Endothelial cell of umbilical vein (primary cell): ENCODE data around the gene TNPO3. TPM values are rescaled to one million over a fixed set of nuclear protein-coding genes. Genes with fewer than 3 reads are reported as not detected.

Source experiments
- BruUV-seq: library from RNA; stranded (reverse); fragments of 400-500 nt; replicated peaks from 2 replicates; lab custom pipeline; 2021; lab: Mats Ljungman, UMichigan
- CTCF ChIA-PET: fragments of 300-600, 350-600 bp; sonication (Branson Sonifier 250); formaldehyde crosslinking; loops from one replicate; lab custom pipeline; 2021; ENCODE audit warnings: antibody characterized with exemption, inconsistent platforms; lab: Charles Lee
- POLR2A ChIA-PET: fragments of 300-600, 350-600 bp; sonication (Branson Sonifier 250); formaldehyde crosslinking; loops from one replicate; lab custom pipeline; 2021; ENCODE audit warnings: antibody characterized with exemption, inconsistent platforms; lab: Charles Lee
- DNase-seq: peaks from one replicate; pipeline ENCODE4 v3.0.0-alpha.2; 2011; ENCODE audit warnings: low read depth, low spot score
- FAIRE-seq: peaks from 2 replicates; lab custom pipeline; 2011; peaks lifted over from hg19 to GRCh38; lab: Jason Lieb, UNC
- H2AFZ ChIP-seq: 2 replicates; pipeline ENCODE4 v1.6.0; 2012; ENCODE audit warnings: low read depth, low read length, control low read depth, inconsistent platforms
- H3K27ac ChIP-seq: 2 replicates; pipeline ENCODE4 v1.5.1; 2011; ENCODE audit warnings: low read depth, mild to moderate bottlenecking, control low read depth, low read length, moderate library complexity; ENCODE audit not compliant: insufficient read depth
- H3K27me3 ChIP-seq, 2 experiments: 2 replicates each; pipeline versions ENCODE4 v1.6.0 to v1.6.1; 2011; ENCODE audit warnings: low read length in 2 of 2, mixed read lengths in 1 of 2; ENCODE audit not compliant: control insufficient read depth in 2 of 2, insufficient read depth in 2 of 2
- H3K36me3 ChIP-seq, 2 experiments: 2 replicates in 1 of 2; 3 replicates in 1 of 2; pipeline ENCODE4 v1.5.1; 2011; ENCODE audit warnings: low read length in 2 of 2, mild to moderate bottlenecking in 1 of 2, moderate library complexity in 1 of 2; ENCODE audit not compliant: control insufficient read depth in 2 of 2, insufficient read depth in 2 of 2; ENCODE audit errors: extremely low read depth in 1 of 2
- H3K4me1 ChIP-seq: 3 replicates; pipeline ENCODE4 v1.5.1; 2011; ENCODE audit warnings: mild to moderate bottlenecking, low read length; ENCODE audit not compliant: control insufficient read depth, insufficient read depth; ENCODE audit errors: extremely low read depth
- H3K4me2 ChIP-seq: 2 replicates; pipeline ENCODE4 v1.6.1; 2011; ENCODE audit warnings: low read length, control low read depth, mixed read lengths; ENCODE audit not compliant: insufficient read depth
- H3K4me3 ChIP-seq, 3 experiments: fragments of 200-600 bp in 1 of 3; sonication (generic), shearing (Covaris generic) in 1 of 3; replicated peaks in 1 of 3; 2 replicates each; pipeline ENCODE4 v1.5.1; 2011 to 2016; ENCODE audit warnings: control low read depth in 3 of 3, low read length in 3 of 3, mild to moderate bottlenecking in 2 of 3, inconsistent platforms in 1 of 3, low read depth in 1 of 3, moderate library complexity in 1 of 3; ENCODE audit not compliant: insufficient read depth in 1 of 3
- H3K79me2 ChIP-seq: 2 replicates; pipeline ENCODE4 v1.6.0; 2012; ENCODE audit warnings: low read length, inconsistent platforms; ENCODE audit not compliant: control insufficient read depth, insufficient read depth
- H3K9ac ChIP-seq: replicated peaks from 2 replicates; pipeline ENCODE3; 2011; ENCODE audit warnings: low read length, control low read depth; ENCODE audit not compliant: insufficient read depth; ENCODE audit errors: extremely low read depth
- H3K9me1 ChIP-seq: replicated peaks from 3 replicates; pipeline ENCODE4 v1.6.0; 2011; ENCODE audit warnings: mild to moderate bottlenecking, low read length; ENCODE audit not compliant: control insufficient read depth, insufficient read depth; ENCODE audit errors: extremely low read depth
- H3K9me3 ChIP-seq: replicated peaks from 2 replicates; pipeline ENCODE4 v1.5.1; 2012; ENCODE audit warnings: low read length, inconsistent platforms; ENCODE audit not compliant: control insufficient read depth, insufficient read depth
- H4K20me1 ChIP-seq: replicated peaks from 2 replicates; pipeline ENCODE3; 2011; ENCODE audit warnings: mild to moderate bottlenecking, low read length; ENCODE audit not compliant: control insufficient read depth, insufficient read depth; ENCODE audit errors: extremely low read depth
- CTCF ChIP-seq, 2 donors: IDR thresholded peaks; 1 replicate in 1 of 2; 2 replicates in 1 of 2; pipeline ENCODE4 v1.5.1; 2011; ENCODE audit warnings: low read length in 2 of 2, mild to moderate bottlenecking in 2 of 2, moderate library complexity in 2 of 2, control low read depth in 1 of 2, inconsistent platforms in 1 of 2, low read depth in 1 of 2; ENCODE audit not compliant: insufficient read depth in 1 of 2; ENCODE audit errors: extremely low read depth in 1 of 2
- EZH2 ChIP-seq: IDR thresholded peaks from 2 replicates; pipeline ENCODE4 v1.6.1; 2012; ENCODE audit warnings: borderline replicate concordance, low read depth, mild to moderate bottlenecking, moderate library complexity, low read length, inconsistent platforms; ENCODE audit not compliant: severe bottlenecking
- FOS ChIP-seq: IDR thresholded peaks from 2 replicates; pipeline ENCODE4 v1.6.1; 2011; ENCODE audit warnings: mild to moderate bottlenecking, low read length, moderate library complexity, borderline replicate concordance; ENCODE audit not compliant: insufficient read depth
- GATA2 ChIP-seq: IDR thresholded peaks from 2 replicates; pipeline ENCODE4 v1.7.0; 2011; ENCODE audit warnings: low read depth, mild to moderate bottlenecking, moderate library complexity, mixed read lengths, low read length; ENCODE audit not compliant: insufficient read length, insufficient read depth
- JUN ChIP-seq: IDR thresholded peaks from 2 replicates; pipeline ENCODE4 v1.6.1; 2011; ENCODE audit warnings: borderline replicate concordance, low read depth; ENCODE audit not compliant: insufficient read length, insufficient read depth
- MAX ChIP-seq: IDR thresholded peaks from 2 replicates; pipeline ENCODE4 v1.6.1; 2011; ENCODE audit not compliant: insufficient read depth, insufficient read length
- MYC ChIP-seq: IDR thresholded peaks from one replicate; pipeline ENCODE4 v1.6.1; 2011; ENCODE audit warnings: mild to moderate bottlenecking, low read depth, low read length
- POLR2A ChIP-seq: IDR thresholded peaks from 2 replicates; pipeline ENCODE4 v1.6.1; 2012; ENCODE audit warnings: low read depth, mild to moderate bottlenecking, control low read depth, low read length
- POLR2AphosphoS5 ChIP-seq: IDR thresholded peaks from 2 replicates; pipeline ENCODE4 v1.6.1; 2012; ENCODE audit warnings: low read depth, mild to moderate bottlenecking, control low read depth, low read length, moderate library complexity; ENCODE audit not compliant: insufficient read depth
- dilution Hi-C: fragments of 300-500 bp; cut with MboI; formaldehyde crosslinking; loops from one replicate; pipeline ENCODE4 v1.15.0; 2019; ENCODE audit warnings: low sequenced_read_pairs; ENCODE audit not compliant: extremely low pct_ligation_motif_present
- intact Hi-C: fragments of 100-400 bp; cut with micrococcal nuclease; formaldehyde crosslinking; loops from one replicate; pipeline ENCODE4 v1.10.0; 2022
- polyA plus RNA-seq, 4 experiments: library from polyadenylated mRNA; depleted of rRNA in 3 of 4; stranded (reverse) in 3 of 4; unstranded in 1 of 4; fragments of >200 nt; gene quantifications; 2 replicates each; pipeline versions ENCODE4 v1.2.1 to v1.2.3, GENCODE V29; 2011 to 2012; ENCODE audit warnings: missing spikeins in 1 of 4
- total RNA-seq: library from RNA; stranded (reverse); gene quantifications from 2 replicates; pipeline ENCODE4 v1.2.3, GENCODE V29; 2021

TNPO3 gene
- total and polyA plus RNA-seq, 2 donors (not counting 3 experiments of a cell fraction or from before 2014, with no cell fraction given): 29.0 to 46.9 TPM

GRCh38 chr7:128963327-128963757, 91.6 kb downstream of the TNPO3 start:
- Histone ChIP-seq H3K27me3 (no peaks in the 10 kb centered on the region), H3K4me2 (no peak overlapping the region), H3K4me3 (no peak overlapping the region), H3K9me1 (no peaks in the 10 kb centered on the region), H3K36me3 (peaks cover 7 to 13% of the 10 kb centered on the region in 2 experiments), H3K4me1 (no peaks in the 10 kb centered on the region), H3K79me2 (no peaks in the 10 kb centered on the region), H3K9ac (no peak overlapping the region), H4K20me1 (no peaks in the 10 kb centered on the region), H3K9me3 (no peaks in the 10 kb centered on the region), H2AFZ (no peak overlapping the region), H3K27ac (no peak overlapping the region)
- ChIA-PET POLR2A (no interaction called here), CTCF (interaction anchor here (0.9 to 1.6 kb wide), 4 partner anchors 14 to 537 kb away, joined by 3 to 4 read pairs (median 3); no protein-coding TSS in a partner anchor)
- dilution Hi-C loops: no loop called here
- BruUV-seq: no TSS peak
- DNase-seq (no peak), FAIRE-seq (no peak)
- intact Hi-C loops: no loop called here
- TF ChIP-seq POLR2A: no peak
- no peak for TF ChIP-seq MYC
- TF ChIP-seq EZH2: no peak
- TF ChIP-seq POLR2AphosphoS5: no peak
- TF ChIP-seq GATA2: no peak
- no peak for TF ChIP-seq JUN
- no peak for TF ChIP-seq CTCF (IDR thresholded peaks at IDR 0.05; ENCODE audit: extremely low read depth in 1 of 2, insufficient read depth in 1 of 2, low read depth in 1 of 2, low read length in 2 of 2)
- TF ChIP-seq MAX: no peak
- no peak for TF ChIP-seq FOS
